Tibial nerve (tissue), 4 donors: Measurements from ENCODE around the gene ARMC7.

Experiments used
- CTCF ChIP-seq, 5 experiments: fragments of 200-600 bp in 3 of 5; fragments of 450-650 bp in 2 of 5; sonication (generic) in 3 of 5; IDR thresholded peaks; one replicate each; pipeline ENCODE4 v1.5.1; 2016 to 2019; ENCODE audit warnings: antibody characterized with exemption in 5 of 5, mild to moderate bottlenecking in 3 of 5, moderate library complexity in 2 of 5
- EP300 ChIP-seq, 2 donors: sonication (generic); formaldehyde crosslinking; IDR thresholded peaks; one replicate each; pipeline ENCODE4 v1.6.1; 2017; ENCODE audit warnings: antibody characterized with exemption in 2 of 2, mild to moderate bottlenecking in 1 of 2

DNA sequence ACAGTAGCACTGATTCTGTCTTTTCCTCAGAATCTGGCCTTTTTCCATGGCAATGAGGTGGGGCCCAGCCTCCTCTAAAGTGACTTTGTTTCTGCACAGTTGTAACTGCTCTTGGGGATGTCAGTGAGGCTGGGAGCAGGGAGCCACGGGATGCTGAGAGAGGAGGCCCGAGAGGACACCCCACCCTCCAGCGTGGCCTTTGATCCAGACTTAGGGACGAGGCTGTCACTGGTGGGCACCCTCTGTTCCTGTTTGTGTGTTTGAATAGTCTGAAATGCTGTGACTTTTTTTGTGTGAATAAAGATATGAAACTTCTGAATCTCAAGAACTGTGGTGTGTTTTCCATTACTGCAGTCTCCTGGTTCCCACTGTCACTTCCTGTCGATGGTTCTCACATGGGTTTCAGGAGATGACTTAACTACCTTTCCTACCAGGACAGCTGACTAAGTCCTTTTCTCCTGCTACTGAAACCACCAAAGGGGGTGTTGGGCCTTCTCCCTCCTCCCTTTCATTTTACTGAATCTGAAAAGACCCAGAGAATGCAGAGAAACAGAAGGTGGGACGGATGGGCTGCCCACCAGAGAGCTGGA is 44.1 kb upstream of the ARMC7 start:
- TF ChIP-seq CTCF (IDR thresholded peaks at IDR 0.05) (no peak), EP300 (IDR thresholded peaks at IDR 0.05) (no peak)
